GM13976 (cell line): ENCODE data around the gene MBIP.

Experiments used
- DNase-seq: peaks from one replicate; pipeline ENCODE4 v3.0.0; 2012; ENCODE audit warnings: low spot score
- in situ Hi-C: fragments of 300-500 bp; cut with MboI; formaldehyde crosslinking; loops from one replicate; pipeline ENCODE4 v1.12.0; 2022; ENCODE audit warnings: low sequenced_read_pairs, mixed read lengths, inconsistent platforms; ENCODE audit not compliant: unreplicated experiment
- TF ChIP-seq, protein P1 (sequence below): IDR thresholded peaks from 2 replicates; pipeline ENCODE4 v1.5.1; 2012; ENCODE audit warnings: borderline replicate concordance, mild to moderate bottlenecking; ENCODE audit not compliant: insufficient read depth; ENCODE audit errors: extremely low read depth, missing control alignments, control extremely low read depth

MBIP gene

DNA sequence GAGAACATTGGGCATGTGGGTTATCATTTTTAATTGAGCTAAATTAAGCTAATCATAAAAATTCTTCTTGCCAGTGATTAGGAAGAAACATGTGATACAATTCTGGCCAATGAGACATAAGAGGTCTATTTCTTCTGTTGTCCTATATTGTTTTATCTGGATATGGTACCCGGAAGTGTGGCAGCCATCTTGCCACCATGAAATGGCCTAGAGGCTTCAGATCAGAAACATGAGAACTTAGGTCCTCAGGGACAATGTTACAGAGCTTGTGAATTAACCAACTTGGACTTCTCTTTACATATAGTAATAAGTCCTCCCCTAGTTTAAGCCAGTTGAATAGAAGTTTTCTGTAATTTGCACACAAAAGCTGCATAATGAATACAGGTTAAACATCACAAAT is 30.5 kb downstream of the MBIP start:
- in situ Hi-C loops, result no loop called here
- no peak for DNase-seq

DNA sequence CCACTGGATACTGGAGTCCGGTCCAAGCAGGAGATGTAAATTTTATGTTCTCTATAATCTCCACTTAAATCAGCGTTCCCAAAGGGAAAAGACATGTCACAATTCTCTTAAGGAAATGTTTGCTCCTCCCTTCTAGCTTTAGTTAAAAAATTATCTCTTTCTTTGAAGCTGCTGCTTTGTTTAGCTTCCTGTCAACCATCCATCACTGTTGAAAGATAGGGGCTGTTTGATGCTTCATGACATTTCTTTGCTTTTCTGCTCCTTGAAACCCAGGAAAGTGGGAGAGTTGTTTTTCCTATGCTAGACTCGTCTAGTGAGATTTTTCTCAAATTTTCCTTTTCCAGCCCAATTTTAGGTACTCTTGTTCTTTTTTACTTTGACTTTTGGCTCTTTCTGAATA is 31.9 kb downstream of the MBIP start:
- TF ChIP-seq, protein P1, sequence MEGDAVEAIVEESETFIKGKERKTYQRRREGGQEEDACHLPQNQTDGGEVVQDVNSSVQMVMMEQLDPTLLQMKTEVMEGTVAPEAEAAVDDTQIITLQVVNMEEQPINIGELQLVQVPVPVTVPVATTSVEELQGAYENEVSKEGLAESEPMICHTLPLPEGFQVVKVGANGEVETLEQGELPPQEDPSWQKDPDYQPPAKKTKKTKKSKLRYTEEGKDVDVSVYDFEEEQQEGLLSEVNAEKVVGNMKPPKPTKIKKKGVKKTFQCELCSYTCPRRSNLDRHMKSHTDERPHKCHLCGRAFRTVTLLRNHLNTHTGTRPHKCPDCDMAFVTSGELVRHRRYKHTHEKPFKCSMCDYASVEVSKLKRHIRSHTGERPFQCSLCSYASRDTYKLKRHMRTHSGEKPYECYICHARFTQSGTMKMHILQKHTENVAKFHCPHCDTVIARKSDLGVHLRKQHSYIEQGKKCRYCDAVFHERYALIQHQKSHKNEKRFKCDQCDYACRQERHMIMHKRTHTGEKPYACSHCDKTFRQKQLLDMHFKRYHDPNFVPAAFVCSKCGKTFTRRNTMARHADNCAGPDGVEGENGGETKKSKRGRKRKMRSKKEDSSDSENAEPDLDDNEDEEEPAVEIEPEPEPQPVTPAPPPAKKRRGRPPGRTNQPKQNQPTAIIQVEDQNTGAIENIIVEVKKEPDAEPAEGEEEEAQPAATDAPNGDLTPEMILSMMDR, result no peak
- in situ Hi-C loops, result no loop called here

More for the DNA sequence above, 30.5 kb downstream of the MBIP start:
- TF ChIP-seq, protein P1, result no peak

DNA sequence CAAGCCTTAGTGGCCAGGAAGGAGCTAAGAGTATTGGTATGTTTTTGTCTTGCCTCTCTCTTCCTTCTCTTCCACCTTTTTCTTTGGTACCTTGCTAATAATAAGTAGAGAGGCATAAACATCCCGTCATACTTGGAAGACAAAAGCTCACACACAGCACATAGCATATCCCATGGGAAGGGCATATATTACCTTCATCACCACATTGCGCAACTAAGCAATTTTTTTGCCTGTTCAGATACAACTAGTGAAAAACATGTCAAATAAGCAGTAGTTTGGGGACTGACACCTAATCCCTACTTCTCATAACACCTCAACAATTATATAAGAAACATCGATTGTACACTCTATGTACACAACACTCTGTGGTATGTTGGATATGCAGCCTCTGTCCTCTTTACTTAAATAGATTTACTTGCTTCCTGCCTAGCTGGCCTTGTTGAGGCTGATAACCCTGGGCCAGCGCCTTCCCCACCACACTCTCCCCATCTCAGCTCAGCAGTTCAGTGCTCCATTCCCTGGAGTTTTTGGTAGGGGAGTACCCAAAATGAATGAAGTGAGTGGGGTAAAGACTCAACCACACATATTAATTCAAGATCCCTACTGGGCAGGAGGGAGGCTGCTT is 35.4 kb downstream of the MBIP start:
- in situ Hi-C loops, result no loop called here
- TF ChIP-seq, protein P1, result no peak
- DNase-seq, result no peak

More for the DNA sequence above, 31.9 kb downstream of the MBIP start:
- DNase-seq, result no peak

DNA sequence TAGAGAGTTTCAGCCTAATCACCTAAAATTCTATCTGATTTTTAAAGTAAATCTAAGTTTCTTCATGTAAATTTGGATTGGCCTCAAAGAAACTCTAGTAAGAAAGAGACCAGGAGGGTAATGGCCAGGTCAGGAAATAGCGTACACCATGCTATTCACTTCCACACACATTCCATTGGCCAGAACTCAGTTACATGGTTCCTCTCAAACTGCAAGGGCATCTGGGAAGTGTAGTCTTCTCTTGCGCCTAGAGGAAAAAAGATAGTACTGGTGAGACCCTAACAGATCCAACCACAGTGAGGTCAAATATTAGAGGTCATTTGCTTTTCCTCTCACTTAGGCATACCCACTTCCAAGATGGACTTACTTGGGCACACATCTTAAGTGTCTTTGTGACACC is 39.1 kb downstream of the MBIP start:
- in situ Hi-C loops, result no loop called here
- no peak for DNase-seq
- TF ChIP-seq, protein P1, result no peak

DNA sequence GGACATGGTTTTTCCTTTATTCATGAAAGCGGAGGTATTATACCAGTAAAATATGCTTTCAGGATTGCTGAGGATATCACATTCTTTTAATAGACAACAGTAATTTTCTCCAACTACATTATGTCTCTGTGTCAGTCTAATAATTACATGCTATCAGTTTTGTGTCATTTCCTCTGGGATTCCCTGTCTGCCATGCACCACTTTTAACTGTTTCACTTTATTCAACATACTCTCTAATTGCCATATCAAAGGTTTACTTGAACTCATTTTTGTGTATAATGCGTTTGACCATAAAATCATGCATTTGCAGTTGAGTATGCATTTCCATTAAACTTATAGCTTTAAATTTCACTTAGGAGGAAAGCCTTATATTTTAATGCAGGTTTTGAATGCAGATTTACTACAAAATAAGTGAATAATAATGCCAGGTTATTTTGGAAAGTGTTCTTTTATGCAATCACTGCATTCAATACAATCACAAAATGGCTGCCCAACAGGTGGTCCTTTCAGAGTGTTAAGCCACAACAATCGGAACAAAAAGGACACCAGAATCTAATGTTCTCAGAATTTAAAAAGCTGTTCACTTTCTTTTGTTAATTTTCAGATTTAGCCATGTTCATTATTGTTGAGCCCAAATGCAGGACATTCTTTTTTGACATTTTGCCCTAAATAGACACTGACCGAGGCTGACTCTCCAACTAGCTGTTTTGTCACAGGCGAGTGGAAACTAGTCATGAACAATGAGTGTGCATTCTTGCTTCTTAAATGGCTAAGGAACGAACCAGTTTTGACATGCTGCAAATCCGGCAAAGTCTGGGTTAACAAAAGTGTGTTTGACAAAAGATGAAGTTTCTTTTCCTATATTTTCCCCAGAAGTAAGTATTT is 40.9 kb downstream of the MBIP start:
- in situ Hi-C loops, result no loop called here
- TF ChIP-seq, protein P1, result no peak
- no peak for DNase-seq

DNA sequence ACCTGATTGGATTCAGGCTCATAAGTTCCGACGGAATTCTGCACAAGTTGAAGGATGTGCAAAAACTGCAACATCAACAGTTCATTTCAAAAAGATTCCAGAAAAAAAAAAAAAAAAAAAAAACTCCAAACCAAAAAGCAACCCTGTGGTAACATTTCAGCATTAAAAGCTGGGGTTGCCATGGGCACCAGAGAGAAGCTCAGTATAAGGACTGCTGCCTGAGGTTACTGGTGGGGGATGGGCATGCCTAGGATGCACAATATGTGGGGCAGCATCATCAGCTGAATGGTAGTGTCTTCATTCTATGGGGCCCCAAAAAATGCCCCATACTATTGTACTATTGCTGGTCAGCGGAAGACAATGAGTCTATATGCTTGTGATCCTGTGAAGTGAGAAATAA is 44.7 kb downstream of the MBIP start:
- DNase-seq, result no peak
- TF ChIP-seq, protein P1, result no peak
- in situ Hi-C loops, result no loop called here
